Astrocyte of the spinal cord (primary cell): ENCODE measurements around the gene ULBP2.
"Not testable (repeated sequence)": the region's sequence is repeated elsewhere in the genome, so short reads cannot be mapped to it uniquely, and the experiment has no call there.

Source experiments
- DNase-seq: peaks from one replicate; pipeline ENCODE4 v3.0.0; 2011; ENCODE audit warnings: low read depth, low spot score
- H3K4me3 ChIP-seq: 2 replicates; pipeline ENCODE4 v1.5.1; 2011; ENCODE audit warnings: low read depth, mild to moderate bottlenecking, low read length, moderate library complexity
- CTCF ChIP-seq: IDR thresholded peaks from 2 replicates; pipeline ENCODE4 v1.5.1; 2012; ENCODE audit warnings: low read depth, mild to moderate bottlenecking, low read length, inconsistent platforms
- in situ Hi-C: cut with HindIII; loops from 2 replicates; pipeline ENCODE4 v1.10.0; 2017; ENCODE audit warnings: low sequenced_read_pairs

Gene ULBP2

GRCh38 chr6:149909701-149910470 lies 31.9 kb upstream of the ULBP2 start:
- no peak for DNase-seq
- no peak for TF ChIP-seq CTCF
- in situ Hi-C loops = no loop called here
- H3K4me3 ChIP-seq = no peak overlapping the region

GRCh38 chr6:149910721-149911151 lies 31.1 kb upstream of the ULBP2 start:
- in situ Hi-C loops = no loop called here
- H3K4me3 ChIP-seq = no peak overlapping the region
- TF ChIP-seq CTCF = no peak
- no peak for DNase-seq

GRCh38 chr6:149912680-149913079 lies 29.1 kb upstream of the ULBP2 start:
- DNase-seq, in situ Hi-C loops, H3K4me3 ChIP-seq: not testable (repeated sequence)

- in situ Hi-C loops = no loop called here
- H3K4me3 ChIP-seq = no peak overlapping the region
- DNase-seq = no peak
- TF ChIP-seq CTCF = no peak
Observed at GRCh38 chr6:149913085-149913484, 28.7 kb upstream of the ULBP2 start.

- H3K4me3 ChIP-seq = no peak overlapping the region
- no peak for TF ChIP-seq CTCF
- in situ Hi-C loops = no loop called here
- no peak for DNase-seq
Observed at GRCh38 chr6:149913540-149914240, 28.1 kb upstream of the ULBP2 start.

- in situ Hi-C loops = no loop called here
- no peak for TF ChIP-seq CTCF
- DNase-seq = no peak
- no peak overlapping the region for H3K4me3 ChIP-seq
Observed at GRCh38 chr6:149915970-149916865, 25.6 kb upstream of the ULBP2 start.

- no peak for TF ChIP-seq CTCF
- in situ Hi-C loops = no loop called here
- H3K4me3 ChIP-seq = no peak overlapping the region
- no peak for DNase-seq
Observed at GRCh38 chr6:149917679-149918078, 24.1 kb upstream of the ULBP2 start.
